CD14-positive monocyte (primary cell): Measurements from ENCODE around the gene LAMA4. TPM values are rescaled to one million over a fixed set of nuclear protein-coding genes. Genes with fewer than 3 reads are reported as not detected.

Experiments used
- DNase-seq, 3 donors: peaks; one replicate each; pipeline ENCODE4 v3.0.0-alpha.2; 2011 to 2022
- H2AFZ ChIP-seq: 2 replicates; pipeline ENCODE4 v1.6.0; 2012; ENCODE audit warnings: mild to moderate bottlenecking, low read depth, low read length, inconsistent platforms; ENCODE audit not compliant: insufficient read depth, poor library complexity, severe bottlenecking
- H3K27ac ChIP-seq, 2 donors: 1 replicate in 1 of 2; 2 replicates in 1 of 2; pipeline ENCODE4 v1.5.1; 2012 to 2013; ENCODE audit warnings: low read length in 2 of 2, control low read depth in 1 of 2, inconsistent platforms in 1 of 2, low read depth in 1 of 2, mild to moderate bottlenecking in 1 of 2
- H3K27me3 ChIP-seq, 2 donors: one replicate each; pipeline versions ENCODE4 v1.6.0 to v1.6.1; 2011 to 2013; ENCODE audit warnings: low read length in 2 of 2; ENCODE audit not compliant: control insufficient read depth in 2 of 2, insufficient read depth in 2 of 2
- H3K36me3 ChIP-seq, 2 donors: replicated peaks in 1 of 2; 1 replicate in 1 of 2; 2 replicates in 1 of 2; pipeline versions ENCODE4 v1.5.1 to v1.6.1; 2012 to 2013; ENCODE audit warnings: low read length in 2 of 2, control low read depth in 1 of 2, inconsistent platforms in 1 of 2, mild to moderate bottlenecking in 1 of 2; ENCODE audit not compliant: insufficient read depth in 2 of 2, control insufficient read depth in 1 of 2
- H3K4me1 ChIP-seq, 2 donors: 1 replicate in 1 of 2; 2 replicates in 1 of 2; pipeline versions ENCODE4 v1.5.1 to v1.6.1; 2012 to 2013; ENCODE audit warnings: low read length in 2 of 2, control low read depth in 1 of 2, inconsistent platforms in 1 of 2, mild to moderate bottlenecking in 1 of 2, moderate library complexity in 1 of 2; ENCODE audit not compliant: insufficient read depth in 2 of 2, control insufficient read depth in 1 of 2
- H3K4me2 ChIP-seq: replicated peaks from 2 replicates; pipeline ENCODE3; 2012; ENCODE audit warnings: low read length, moderate library complexity, mild to moderate bottlenecking; ENCODE audit not compliant: poor library complexity, severe bottlenecking; ENCODE audit errors: extremely low read depth
- H3K4me3 ChIP-seq, 3 experiments: fragments of 200-600 bp in 1 of 3; sonication (generic) in 1 of 3; replicated peaks in 1 of 3; 1 replicate in 2 of 3; 2 replicates in 1 of 3; pipeline ENCODE4 v1.5.1; 2011 to 2013; ENCODE audit warnings: low read length in 3 of 3, mild to moderate bottlenecking in 3 of 3, control low read depth in 2 of 3, low read depth in 2 of 3, inconsistent platforms in 1 of 3, moderate library complexity in 1 of 3
- H3K79me2 ChIP-seq: 2 replicates; pipeline ENCODE4 v1.6.0; 2012; ENCODE audit warnings: mild to moderate bottlenecking, control low read depth, inconsistent platforms, low read length, moderate library complexity; ENCODE audit not compliant: insufficient read depth
- H3K9ac ChIP-seq: 2 replicates; pipeline ENCODE4 v1.6.0; 2017; ENCODE audit warnings: low read length, mild to moderate bottlenecking; ENCODE audit not compliant: insufficient read depth, poor library complexity, severe bottlenecking
- H3K9me3 ChIP-seq, 2 donors: replicated peaks in 1 of 2; 1 replicate in 1 of 2; 2 replicates in 1 of 2; pipeline versions ENCODE4 v1.5.1 to v1.6.1; 2012 to 2013; ENCODE audit warnings: low read length in 2 of 2, control low read depth in 1 of 2; ENCODE audit not compliant: control insufficient read depth in 1 of 2, insufficient read depth in 1 of 2
- H4K20me1 ChIP-seq: 2 replicates; pipeline ENCODE4 v1.6.0; 2012; ENCODE audit warnings: mild to moderate bottlenecking, low read length, control low read depth, moderate library complexity; ENCODE audit not compliant: insufficient read depth
- H3K27ac Mint-ChIP-seq, 7 donors: one replicate each; pipeline ENCODE4 v1.8.0; 2020; ENCODE audit warnings: mild to moderate bottlenecking in 7 of 7, mixed read lengths in 7 of 7, moderate library complexity in 6 of 7, inconsistent platforms in 2 of 7
- H3K27me3 Mint-ChIP-seq, 3 donors: one replicate each; pipeline ENCODE4 v1.8.0; 2021 to 2022; ENCODE audit warnings: low read depth in 3 of 3, mild to moderate bottlenecking in 3 of 3, mixed read lengths in 3 of 3, moderate library complexity in 3 of 3, inconsistent platforms in 1 of 3
- H3K36me3 Mint-ChIP-seq, 2 donors: one replicate each; pipeline ENCODE4 v1.8.0; 2020; ENCODE audit warnings: mixed read lengths in 2 of 2, inconsistent platforms in 1 of 2, mild to moderate bottlenecking in 1 of 2
- H3K4me1 Mint-ChIP-seq: one replicate; pipeline ENCODE4 v1.8.0; 2020; ENCODE audit warnings: mild to moderate bottlenecking, mixed read lengths
- H3K4me3 Mint-ChIP-seq, 2 donors: one replicate each; pipeline ENCODE4 v1.8.0; 2020; ENCODE audit warnings: mild to moderate bottlenecking in 2 of 2, mixed read lengths in 2 of 2, moderate library complexity in 1 of 2
- H3K9me3 Mint-ChIP-seq, 7 donors: one replicate each; pipeline ENCODE4 v1.8.0; 2020 to 2022; ENCODE audit warnings: mixed read lengths in 7 of 7, mild to moderate bottlenecking in 6 of 7, moderate library complexity in 6 of 7, inconsistent platforms in 2 of 7
- WGBS: methylation state at CpG from one replicate; pipeline ENCODE4 v1.1.5; 2013; ENCODE audit warnings: missing lambda C conversion rate; ENCODE audit not compliant: insufficient coverage; 5-methylcytosine and 5-hydroxymethylcytosine counted together
- intact Hi-C, 2 donors: fragments of 100-400 bp; cut with micrococcal nuclease; formaldehyde crosslinking; loops; one replicate each; pipeline versions ENCODE4 v1.15.0 to v1.15.1; 2023
- polyA plus RNA-seq, 3 donors: library from polyadenylated mRNA; depleted of rRNA in 1 of 3; unstranded in 2 of 3; stranded (reverse) in 1 of 3; fragments of 300-500 nt in 2 of 3; fragments of >200 nt in 1 of 3; fragmentation: Illumina TruSeq in 2 of 3; gene quantifications; 1 replicate in 2 of 3; 2 replicates in 1 of 3; pipeline ENCODE4 v1.2.3, GENCODE V29; 2012 to 2021
- TF ChIP-seq, protein P1 (sequence below): fragments of 200-600 bp; IDR thresholded peaks from one replicate; pipeline ENCODE4 v1.8.0; 2022; ENCODE audit warnings: antibody characterized with exemption, mild to moderate bottlenecking

The LAMA4 gene
- polyA plus RNA-seq, 3 donors, result not detected

DNA sequence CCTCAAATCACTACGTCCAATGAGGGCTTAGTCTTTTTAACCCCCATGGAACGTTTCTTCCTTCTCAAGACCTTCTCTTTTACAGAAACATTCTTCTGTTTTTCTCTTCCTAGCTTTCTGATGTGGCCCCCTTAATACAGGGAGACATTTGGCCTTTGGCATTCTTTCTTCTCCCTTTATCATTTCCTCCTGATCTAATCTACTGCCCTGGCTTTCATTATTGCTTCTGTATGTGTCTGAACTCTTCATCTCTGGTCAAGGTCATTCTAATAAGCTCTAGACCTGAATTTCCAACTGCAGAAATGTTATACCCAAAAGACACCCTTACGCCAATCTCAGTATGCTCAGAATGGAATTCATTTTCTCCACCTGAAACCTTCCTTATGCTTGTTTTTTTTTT is 18.4 kb upstream of the LAMA4 start:
- Mint-ChIP-seq H3K27me3 (peaks cover 3 to 8% (median 6%) of the 10 kb centered on the region in 3 donors), H3K4me3 (no peak overlapping the region), H3K36me3 (no peaks in the 10 kb centered on the region), H3K9me3 (peaks cover 0 to 3% (median 0%) of the 10 kb centered on the region in 7 donors), H3K27ac (no peak overlapping the region), H3K4me1 (no peaks in the 10 kb centered on the region)
- Histone ChIP-seq H3K79me2 (no peaks in the 10 kb centered on the region), H4K20me1 (no peaks in the 10 kb centered on the region), H3K4me3 (no peak overlapping the region), H3K9ac (no peak overlapping the region), H3K27me3 (no peaks in the 10 kb centered on the region), H3K27ac (no peak overlapping the region), H3K4me2 (no peak overlapping the region), H2AFZ (no peak overlapping the region), H3K36me3 (no peaks in the 10 kb centered on the region), H3K9me3 (no peaks in the 10 kb centered on the region), H3K4me1 (no peaks in the 10 kb centered on the region)
- intact Hi-C loops, result no loop called here
- TF ChIP-seq, protein P1, sequence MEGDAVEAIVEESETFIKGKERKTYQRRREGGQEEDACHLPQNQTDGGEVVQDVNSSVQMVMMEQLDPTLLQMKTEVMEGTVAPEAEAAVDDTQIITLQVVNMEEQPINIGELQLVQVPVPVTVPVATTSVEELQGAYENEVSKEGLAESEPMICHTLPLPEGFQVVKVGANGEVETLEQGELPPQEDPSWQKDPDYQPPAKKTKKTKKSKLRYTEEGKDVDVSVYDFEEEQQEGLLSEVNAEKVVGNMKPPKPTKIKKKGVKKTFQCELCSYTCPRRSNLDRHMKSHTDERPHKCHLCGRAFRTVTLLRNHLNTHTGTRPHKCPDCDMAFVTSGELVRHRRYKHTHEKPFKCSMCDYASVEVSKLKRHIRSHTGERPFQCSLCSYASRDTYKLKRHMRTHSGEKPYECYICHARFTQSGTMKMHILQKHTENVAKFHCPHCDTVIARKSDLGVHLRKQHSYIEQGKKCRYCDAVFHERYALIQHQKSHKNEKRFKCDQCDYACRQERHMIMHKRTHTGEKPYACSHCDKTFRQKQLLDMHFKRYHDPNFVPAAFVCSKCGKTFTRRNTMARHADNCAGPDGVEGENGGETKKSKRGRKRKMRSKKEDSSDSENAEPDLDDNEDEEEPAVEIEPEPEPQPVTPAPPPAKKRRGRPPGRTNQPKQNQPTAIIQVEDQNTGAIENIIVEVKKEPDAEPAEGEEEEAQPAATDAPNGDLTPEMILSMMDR, result no peak
- 100% methylated on average over 2 of the region's 3 CpGs for WGBS
- DNase-seq, result no peak

DNA sequence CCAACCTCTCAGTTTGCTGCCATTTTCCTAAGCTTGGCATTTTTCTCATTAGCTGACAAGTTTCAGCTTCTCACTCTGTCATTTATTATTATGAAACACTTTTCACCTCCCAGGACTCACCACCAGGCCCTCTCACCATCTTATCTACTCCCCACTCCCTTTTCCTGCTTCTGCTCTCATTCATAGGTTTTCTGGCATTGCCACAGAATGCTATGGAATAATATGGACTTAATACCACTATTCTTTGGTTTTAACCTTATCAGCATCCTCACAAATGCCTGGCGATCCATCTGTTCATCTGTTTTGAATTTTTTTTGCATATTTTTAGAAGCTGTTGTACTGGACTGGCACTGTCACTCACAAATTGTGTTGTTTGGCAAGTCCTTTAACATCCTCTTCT is 16.4 kb upstream of the LAMA4 start:
- Histone ChIP-seq H3K27ac (no peak overlapping the region), H3K4me1 (no peaks in the 10 kb centered on the region), H3K4me2 (no peak overlapping the region), H2AFZ (no peak overlapping the region), H3K4me3 (no peak overlapping the region), H3K79me2 (no peaks in the 10 kb centered on the region), H3K9ac (no peak overlapping the region), H4K20me1 (no peaks in the 10 kb centered on the region), H3K27me3 (no peaks in the 10 kb centered on the region), H3K36me3 (no peaks in the 10 kb centered on the region), H3K9me3 (no peaks in the 10 kb centered on the region)
- H3K4me3 Mint-ChIP-seq, result no peak overlapping the region
- no peak overlapping the region for H3K27ac Mint-ChIP-seq
- WGBS, result no CpG with 5 or more reads among the region's 1 CpG
- TF ChIP-seq, protein P1, result no peak
- peaks cover 0 to 2% (median 0%) of the 10 kb centered on the region in 7 donors for H3K9me3 Mint-ChIP-seq
- peaks cover 0 to 6% (median 2%) of the 10 kb centered on the region in 3 donors for H3K27me3 Mint-ChIP-seq
- intact Hi-C loops, result no loop called here
- H3K4me1 Mint-ChIP-seq, result no peaks in the 10 kb centered on the region
- no peak for DNase-seq
- no peaks in the 10 kb centered on the region for H3K36me3 Mint-ChIP-seq
